HG03354 (cell line): Measurements from ENCODE around the gene IL10.
"Not testable (repeated sequence)": the region's sequence is repeated elsewhere in the genome, so short reads cannot be mapped to it uniquely, and the experiment has no call there.

Source experiments
- ATAC-seq: cut with Tn5 transposase; IDR thresholded peaks from one replicate; pipeline ENCODE4 v1.9.1; 2021; ENCODE audit warnings: mild to moderate bottlenecking; ENCODE audit not compliant: unreplicated experiment, poor library complexity, severe bottlenecking

The IL10 gene

DNA sequence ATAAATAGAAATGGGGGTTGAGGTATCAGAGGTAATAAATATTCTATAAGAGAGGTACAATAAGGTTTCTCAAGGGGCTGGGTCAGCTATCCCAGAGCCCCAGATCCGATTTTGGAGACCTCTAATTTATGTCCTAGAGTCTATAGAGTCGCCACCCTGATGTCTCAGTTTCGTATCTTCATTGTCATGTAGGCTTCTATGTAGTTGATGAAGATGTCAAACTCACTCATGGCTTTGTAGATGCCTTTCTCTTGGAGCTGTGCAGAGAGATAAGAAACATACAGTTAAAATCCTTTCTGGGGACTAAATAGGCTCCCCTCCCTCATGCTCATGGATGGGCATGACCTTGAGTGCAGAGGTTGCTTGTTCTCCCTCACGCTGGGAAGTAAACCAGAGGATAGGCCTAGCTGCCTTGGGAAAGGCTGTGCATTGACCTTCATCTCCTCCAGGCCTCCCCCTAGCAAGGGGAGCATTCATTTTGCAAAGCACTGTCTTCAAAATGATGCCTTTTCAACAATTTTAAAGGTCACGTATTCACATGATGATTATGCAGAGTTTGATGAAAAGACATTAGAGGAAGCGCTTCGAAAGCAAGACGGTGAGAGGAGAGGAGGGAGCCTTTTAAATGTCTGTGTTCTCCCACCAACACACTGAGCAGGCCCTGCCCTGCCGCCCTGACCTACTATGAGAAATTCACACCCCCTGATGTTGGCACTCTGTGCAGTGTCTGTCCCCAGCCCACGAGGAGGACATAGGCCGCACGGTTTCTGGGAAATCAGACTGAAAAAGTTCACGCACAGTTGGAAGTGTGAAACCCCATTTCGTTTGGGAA lies 3.6 kb downstream of the IL10 start:
- peak; percentile 8 for ATAC-seq

DNA sequence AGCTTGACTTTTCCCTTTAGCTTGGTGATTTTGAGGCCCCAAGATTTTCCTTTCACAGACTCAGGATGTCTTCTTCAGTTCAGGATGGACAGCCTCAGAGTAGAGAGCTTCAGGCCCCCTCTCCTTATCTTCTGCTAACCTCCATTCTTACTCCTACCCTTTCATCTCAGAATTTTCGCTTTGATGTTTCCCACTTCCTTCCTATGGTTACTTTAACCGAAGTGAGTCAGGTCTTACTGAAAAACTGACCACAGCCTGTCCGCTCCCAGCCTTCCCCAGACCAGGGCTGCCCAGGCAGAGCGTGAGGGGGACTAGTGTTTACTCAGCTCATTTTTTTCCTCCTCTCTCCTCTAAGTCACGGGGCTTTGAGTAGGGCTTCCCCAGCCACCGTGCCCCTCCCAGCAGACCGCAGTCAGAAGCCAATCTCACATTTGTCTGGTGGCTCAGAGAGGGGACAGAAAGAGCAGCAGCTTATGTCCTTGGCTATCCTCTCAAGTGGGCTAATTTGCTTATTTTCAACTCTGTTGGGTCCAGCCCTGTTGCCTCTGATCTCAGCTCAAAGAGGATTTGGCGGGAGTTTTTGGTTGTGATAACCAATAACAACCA lies 5.9 kb downstream of the IL10 start:
- ATAC-seq = peak; percentile 47

DNA sequence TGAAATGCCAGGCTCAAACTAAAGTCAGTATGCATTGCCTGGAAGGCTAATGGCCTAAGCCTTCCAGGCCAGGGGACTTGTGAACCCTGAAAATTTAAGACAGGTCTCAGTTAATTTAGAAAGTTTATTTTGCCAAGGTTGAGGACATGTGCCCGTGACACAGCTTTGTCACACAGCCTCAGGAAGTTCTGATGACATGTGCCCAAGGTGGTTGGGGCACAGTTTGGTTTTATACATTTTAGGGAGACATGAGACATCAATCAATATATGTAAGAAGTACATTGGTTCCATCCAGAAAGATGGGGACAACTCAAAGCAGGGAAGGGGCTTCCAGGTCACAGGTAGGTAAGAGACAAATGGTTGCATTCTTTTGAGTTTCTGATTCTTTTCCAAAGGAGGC lies 6.5 kb downstream of the IL10 start:
- not testable (repeated sequence) for ATAC-seq

DNA sequence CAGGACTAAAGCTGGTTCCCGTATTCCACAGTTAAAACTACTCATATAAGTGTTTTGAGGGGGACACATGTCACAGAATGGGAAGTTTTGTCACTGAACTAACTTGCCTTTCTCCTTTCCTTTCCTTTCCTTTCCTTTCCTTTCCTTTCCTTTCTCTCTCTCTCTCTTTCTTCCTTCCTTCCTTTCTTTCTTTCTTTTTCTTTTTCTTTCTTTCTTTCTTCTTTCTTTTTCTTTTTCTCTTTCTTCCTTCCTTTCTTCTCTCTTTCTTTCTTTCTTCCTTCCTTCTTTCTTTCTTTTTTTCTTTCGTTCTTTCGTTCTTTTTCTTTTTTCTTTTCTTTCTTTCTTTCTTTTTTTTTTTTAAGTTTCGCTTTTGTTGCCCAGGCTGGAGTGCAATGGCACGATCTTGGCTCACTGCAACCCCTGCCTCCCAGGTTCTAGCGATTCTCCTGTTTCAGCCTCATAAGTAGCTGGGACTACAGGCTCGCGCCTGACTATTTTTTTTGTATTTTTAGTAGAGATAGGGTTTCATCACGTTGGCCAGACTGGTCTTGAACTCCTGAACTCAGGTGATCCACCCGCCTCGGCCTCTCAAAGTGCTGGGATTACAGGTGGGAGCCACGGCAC lies 9.4 kb downstream of the IL10 start:
- not testable (repeated sequence) for ATAC-seq

DNA sequence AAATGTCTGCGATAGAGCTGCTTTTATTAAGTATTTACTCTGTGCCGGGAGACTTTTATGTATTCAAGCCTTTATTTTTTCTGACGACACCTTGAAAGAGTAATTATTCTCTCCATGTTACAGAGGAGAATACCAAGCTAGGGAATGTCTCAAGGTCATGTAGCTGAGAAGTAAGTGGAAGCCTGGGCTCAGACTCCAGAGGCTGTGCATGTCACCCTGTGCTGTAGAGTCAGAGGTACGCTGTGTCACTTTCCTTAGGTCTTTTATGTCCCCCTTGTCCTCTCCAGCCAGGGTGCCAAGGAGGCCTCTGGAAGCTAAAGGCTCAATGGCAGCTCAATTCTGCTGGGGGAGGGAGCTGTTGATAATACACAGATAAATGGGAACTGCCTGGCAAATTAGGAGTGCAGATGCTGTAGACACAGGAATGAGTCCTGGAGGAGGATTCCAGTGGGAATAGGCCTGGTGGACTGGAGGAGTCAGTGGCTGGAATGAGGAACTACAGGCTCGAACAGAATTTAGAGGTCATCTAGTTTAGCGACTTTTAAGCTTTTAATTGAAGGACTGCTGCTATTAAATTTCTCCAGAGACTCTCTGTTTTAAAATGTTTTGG lies 11.0 kb downstream of the IL10 start:
- ATAC-seq = no peak

DNA sequence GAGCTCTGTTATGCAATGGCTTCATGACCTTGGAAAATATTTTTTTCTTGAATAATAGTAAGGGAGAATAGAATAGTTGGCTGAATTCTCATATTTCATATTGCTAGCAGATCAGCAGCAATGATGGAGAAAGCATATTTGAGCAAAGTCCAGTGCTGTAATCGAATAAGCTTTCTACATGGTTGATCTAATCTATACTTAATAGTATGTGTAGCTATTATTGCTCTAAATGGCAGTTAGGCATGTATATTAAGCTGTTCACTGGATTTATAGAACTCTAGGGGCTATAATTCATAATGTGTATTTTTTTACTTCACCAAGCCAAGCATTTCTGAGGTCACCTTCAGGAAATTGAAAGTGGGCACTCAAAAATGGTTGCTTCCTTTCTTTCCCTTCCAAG lies 11.7 kb downstream of the IL10 start:
- ATAC-seq = no peak

DNA sequence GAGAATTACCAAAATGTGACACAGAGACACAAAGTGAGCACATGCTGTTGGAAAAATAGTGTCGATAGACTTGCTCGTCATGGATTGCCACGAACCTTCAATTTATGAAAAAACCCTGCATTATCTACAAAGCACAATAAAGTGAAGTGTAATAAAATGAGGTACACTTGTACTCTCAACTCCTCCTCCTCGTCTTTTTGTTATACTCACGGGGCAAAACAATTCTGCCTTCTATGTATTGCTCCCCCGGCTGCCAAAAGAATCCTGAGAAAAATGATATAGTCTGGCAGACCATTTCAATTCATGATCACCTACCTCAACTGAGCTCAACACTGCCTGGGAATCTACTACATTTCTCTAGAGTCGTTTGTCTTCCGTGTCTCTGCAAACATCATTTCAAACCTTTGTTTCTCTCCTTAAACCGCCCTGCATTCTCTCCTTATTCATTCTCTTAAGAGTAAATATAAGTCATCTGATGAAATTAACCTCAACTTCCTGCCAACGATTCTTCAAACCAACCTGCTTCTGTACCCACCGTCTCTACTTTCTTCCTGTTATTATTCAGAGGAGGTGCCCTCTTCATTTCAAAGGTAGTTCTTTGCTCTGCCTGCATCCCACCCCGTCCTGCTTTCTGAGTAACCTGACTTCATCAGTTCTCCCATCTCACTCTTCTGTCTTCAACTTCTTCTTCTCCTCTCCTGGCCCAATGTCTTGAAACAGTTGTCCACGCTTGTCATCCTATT lies 14.6 kb downstream of the IL10 start:
- ATAC-seq = no peak

DNA sequence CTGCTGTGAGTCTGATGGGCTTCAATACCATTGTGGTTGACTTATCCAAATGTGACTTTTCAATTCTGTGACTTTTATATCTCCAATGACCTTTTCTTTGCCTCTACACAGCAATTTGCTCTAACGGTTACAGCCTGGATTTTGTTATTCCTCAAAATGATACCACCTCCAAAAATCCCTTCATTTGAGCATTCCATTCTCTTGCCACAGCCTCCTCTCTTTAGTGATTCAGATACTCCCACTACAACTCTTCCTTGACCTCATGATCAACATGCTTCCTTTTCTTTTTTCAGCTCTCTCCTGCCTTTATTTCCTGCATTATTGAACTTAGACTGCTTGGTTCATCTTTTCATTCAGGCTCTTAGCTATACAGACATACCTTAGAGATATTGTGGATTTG lies 18.3 kb downstream of the IL10 start:
- ATAC-seq = no peak

DNA sequence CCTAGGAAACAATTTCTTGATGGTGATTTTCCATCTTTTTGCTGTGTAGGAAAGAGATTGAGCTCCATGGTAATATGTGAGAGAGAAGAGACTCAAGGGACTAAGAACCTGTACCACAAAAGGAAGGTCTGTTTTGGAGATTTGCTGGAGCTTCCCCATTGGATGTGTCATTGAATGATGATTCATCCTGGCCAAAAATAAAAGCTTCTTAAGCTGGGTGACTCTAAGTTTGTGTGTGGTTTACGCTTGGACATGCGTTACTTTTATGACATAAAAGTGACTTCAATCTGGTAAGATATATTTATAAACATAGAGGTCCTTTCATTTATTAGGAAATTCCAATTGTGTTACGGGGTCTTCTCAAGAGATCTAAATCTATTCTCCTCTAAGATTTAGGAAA lies 19.2 kb downstream of the IL10 start:
- ATAC-seq = no peak

DNA sequence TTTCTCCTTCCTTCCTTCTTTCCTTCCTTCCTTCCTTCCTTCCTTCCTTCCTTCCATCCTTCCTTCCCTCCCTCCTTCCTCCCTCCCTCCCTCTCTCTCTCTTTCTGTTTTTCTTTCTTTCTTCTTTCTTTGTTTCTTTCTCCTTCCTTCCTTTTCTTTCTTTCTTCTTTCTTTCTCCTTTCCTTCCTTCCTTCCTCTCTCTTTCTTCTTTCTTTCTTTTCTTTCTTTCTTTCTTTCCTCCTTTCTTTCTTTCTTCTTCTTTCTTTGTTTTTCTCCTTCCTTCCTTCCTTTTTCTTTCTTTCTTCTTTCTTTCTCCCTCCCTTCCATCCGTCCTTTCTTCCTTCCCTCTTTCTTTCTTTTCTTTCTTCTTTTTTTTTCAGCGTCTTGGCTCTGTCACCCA lies 19.8 kb downstream of the IL10 start:
- ATAC-seq = no peak

DNA sequence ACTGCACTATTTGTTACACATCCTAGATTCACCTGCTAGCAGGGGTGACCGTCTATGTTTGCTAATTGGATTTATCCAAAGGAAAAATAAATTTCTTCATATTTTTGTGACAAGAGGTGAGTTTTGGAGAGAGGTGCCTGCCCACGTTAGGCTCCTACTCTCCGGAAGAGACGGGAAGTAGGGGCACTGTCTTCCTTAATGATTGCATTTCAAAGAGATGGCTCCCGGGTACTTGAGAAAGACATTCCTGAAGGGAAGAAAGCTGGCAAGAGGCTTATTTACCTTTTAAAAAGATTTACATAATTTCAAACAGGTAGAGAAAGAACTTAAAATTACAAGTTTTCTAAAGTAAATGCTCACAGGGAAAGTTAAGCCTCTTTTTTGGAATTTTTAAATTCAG lies 20.4 kb downstream of the IL10 start:
- ATAC-seq = no peak

DNA sequence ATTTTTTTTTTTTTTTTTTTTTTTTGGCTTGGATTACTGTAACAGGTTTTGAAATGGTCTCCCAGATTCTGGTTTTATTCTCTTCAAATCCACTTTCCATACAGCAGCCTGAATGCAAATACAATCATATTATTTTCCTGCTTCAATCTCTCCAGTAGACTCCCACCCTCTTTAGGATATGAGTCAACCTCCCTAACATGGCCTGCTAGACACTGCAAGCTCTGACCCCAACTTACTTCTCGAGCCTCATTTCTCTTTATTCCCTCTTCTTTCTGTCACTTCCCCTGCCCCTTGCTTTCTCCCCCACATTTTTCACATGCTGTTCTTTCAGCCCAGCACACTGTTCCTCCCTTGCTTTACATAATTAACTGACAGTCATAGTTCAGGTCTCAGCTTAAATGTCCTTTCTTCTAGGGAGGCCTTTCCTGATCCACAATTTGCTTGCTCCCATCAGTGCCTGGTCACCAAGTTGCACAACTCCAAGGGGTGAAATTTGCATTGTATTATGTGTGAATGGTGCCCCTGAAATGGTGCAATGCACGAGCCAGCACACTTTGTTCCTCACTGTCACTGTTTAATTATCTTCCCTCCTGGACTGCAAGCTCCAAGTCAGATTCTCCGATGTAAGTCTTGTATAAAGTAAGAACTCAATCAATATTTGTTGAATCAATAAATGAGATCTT lies 23.8 kb downstream of the IL10 start:
- no peak for ATAC-seq

DNA sequence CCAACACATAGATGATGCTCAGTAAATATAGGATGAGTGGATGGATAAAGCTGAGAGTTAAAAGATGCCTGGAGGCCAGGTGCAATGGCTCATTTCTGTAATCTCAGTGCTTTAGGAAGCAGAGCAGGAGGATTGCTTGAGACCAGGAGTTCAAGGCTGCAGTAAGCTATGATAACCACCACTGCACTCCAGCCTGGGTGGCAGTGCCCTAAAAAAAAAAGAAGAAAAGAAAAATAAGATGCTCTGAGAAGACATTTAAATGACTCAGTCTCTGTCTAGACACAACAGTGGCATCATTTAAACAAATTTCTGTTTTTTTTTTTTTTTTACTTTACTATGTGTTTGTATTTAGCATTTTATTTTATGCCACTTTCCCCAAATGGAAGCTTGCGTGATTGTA lies 27.0 kb downstream of the IL10 start:
- ATAC-seq = no peak

DNA sequence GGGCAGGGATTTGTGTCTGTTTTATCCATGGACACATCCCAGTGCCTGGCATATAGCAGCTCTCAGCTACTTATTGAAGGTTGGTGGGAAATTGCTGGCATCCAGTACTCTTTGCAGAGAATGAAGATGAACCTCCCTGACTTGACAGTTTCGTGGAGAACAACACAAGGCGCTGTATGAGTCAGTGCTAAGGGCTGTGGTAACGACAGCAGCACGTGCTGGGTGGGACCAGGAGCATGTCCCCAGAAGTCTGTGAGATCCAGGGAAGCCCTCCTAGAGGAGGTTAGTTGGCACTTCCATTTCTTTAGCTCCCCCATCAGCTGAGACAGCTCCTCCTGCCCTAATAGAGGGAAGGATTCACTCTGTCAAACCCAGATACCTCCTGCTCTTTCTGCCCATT lies 27.6 kb downstream of the IL10 start:
- no peak for ATAC-seq

DNA sequence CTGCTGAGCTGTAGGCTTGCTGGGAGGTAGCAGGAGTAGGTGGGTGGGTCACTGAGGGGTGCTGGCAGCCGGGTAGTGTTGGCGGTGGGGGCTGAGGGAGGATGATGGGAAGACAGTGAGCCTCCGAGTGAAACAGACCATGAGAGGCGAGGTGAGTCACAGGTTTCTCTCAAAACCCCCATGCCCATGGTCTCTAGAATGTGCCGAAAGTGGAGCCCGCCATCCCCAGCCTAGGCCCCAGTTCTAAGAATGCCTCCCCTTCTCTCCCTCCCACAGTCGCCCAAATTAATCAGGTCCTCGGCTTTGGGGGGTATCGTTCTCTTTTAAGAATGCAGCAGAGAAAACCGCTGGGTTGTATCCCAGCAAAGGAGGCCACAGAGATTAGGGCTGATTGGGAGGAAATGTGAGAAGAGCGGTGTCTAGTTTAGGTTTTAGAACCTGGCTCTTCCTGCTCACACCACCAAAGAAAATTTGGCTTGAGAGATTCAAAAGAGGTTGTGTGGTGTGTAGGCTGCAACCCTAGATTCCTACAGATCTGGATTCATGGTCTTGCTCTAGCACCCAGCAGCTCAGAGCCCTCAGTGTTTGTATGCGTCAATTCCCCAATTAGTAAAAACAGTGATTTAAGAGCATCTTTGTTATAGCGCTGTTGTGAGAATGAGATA lies 29.4 kb downstream of the IL10 start:
- no peak for ATAC-seq

DNA sequence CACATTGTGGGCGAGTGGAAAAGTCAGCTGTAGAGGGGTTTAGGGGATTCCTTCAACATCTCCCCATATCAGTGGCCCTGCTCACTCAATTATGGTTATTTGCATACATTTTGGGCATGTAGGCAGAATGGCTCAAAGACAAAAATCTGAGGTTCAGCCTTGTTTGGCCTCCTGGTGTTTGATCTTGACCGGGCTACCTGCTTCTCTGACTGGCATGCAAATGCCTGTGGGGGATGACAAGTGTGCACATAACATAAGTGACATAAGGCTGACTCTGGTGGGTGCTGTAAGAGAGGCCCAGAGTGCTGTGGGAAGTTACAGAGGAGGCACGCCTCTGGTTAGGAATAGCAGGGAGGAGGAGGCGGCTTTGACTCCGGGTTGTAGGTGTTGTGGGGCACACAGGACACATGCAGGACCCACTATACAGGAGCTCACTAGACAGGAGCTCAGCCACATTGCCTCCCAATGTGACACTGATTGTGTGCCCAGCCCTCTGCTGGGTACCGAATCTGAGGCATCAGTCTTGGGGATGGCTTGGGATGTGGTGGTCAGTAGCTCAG lies 31.1 kb downstream of the IL10 start:
- no peak for ATAC-seq

DNA sequence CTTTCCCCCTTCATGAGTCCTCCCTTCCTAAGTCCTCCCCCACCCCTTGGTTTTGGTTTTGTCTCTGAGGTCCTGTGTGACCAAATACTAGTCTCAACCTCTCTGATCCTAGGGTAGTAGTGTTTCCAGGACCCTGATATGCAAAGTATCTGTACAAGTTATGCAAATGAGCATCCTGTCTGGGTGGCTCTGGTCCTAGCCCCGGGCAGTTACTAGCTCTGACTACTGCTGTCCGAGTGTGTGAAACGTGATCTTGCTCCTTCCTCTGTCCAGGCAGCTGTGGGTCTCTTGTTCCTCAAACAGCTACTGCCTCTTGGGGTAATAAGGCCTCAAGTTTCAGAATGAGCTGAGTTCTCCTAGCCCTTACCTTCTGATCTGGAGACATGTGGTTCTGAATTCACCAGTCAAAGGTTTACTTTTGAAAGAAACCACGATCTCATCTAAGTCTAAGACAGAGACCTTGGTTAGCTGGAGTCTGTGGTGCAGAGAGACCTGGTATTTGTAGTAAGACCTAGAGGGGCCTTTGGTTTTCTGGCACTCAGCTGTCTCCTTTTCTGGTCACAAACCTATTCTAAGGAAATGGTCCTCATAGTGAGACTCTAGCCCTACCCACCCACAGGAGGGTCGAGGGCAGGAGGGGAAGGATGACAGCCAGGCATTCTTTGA lies 32.8 kb downstream of the IL10 start:
- ATAC-seq = peak; percentile 82
